AG04450 (cell line): Measurements from ENCODE around the gene KHDC1. TPM values are rescaled to one million over a fixed set of nuclear protein-coding genes. Genes with fewer than 3 reads are reported as not detected.
"Not testable (repeated sequence)": the region's sequence is repeated elsewhere in the genome, so short reads cannot be mapped to it uniquely, and the experiment has no call there.

ENCODE experiments used
- CTCF ChIA-PET: fragments of 300-600, 350-600 bp; formaldehyde crosslinking; extraction: SDS; loops from one replicate; lab custom pipeline; 2022; ENCODE audit warnings: antibody characterized with exemption, inconsistent platforms; lab: Charles Lee
- POLR2A ChIA-PET: fragments of 350-600 bp; formaldehyde crosslinking; extraction: SDS; loops from one replicate; lab custom pipeline; 2021; ENCODE audit warnings: antibody characterized with exemption, inconsistent platforms; lab: Yijun Ruan, JAX
- DNase-seq: peaks from one replicate; pipeline ENCODE4 v3.0.0-alpha.2; 2011; ENCODE audit warnings: low read depth, low spot score
- H3K27ac ChIP-seq: one replicate; pipeline ENCODE4 v1.5.1; 2012; ENCODE audit warnings: low read depth, low read length, control low read depth
- H3K27me3 ChIP-seq: one replicate; pipeline ENCODE4 v1.6.0; 2012; ENCODE audit warnings: low read length; ENCODE audit not compliant: control insufficient read depth, insufficient read depth
- H3K4me3 ChIP-seq: 2 replicates; pipeline ENCODE4 v1.5.1; 2011; ENCODE audit warnings: mild to moderate bottlenecking, low read depth, low read length, control low read depth
- H3K9me3 ChIP-seq: 2 replicates; pipeline ENCODE4 v1.5.1; 2012; ENCODE audit warnings: low read length; ENCODE audit not compliant: control insufficient read depth, insufficient read depth
- CTCF ChIP-seq: IDR thresholded peaks from 2 replicates; pipeline ENCODE4 v1.5.1; 2011; ENCODE audit warnings: low read depth, low read length, control low read depth, inconsistent platforms
- polyA minus RNA-seq: library from RNA; depleted of rRNA, polyadenylated mRNA; stranded (reverse); fragments of >200 nt; gene quantifications from 2 replicates; pipeline ENCODE4 v1.2.3, GENCODE V29; 2011; rRNA and poly(A)+ RNA removed
- polyA plus RNA-seq: library from polyadenylated mRNA; depleted of rRNA; stranded (reverse); fragments of >200 nt; gene quantifications from 2 replicates; pipeline ENCODE4 v1.2.3, GENCODE V29; 2011; rRNA removed

Gene KHDC1
- polyA plus RNA-seq (5.9 and 6.5 TPM in 2 replicates), polyA minus RNA-seq (4.6 and 7.8 TPM in 2 replicates)

GRCh38 chr6:73262671-73263569, at the start of gene KHDC1:
Gene KHDC1, minus strand, starts transcription at chr6:73263196. Its CDS starts 20,679 bp downstream, at chr6:73242517.
- Histone ChIP-seq H3K27ac (peak within 1 kb of the TSS; percentile 52), H3K4me3 (peak within 1 kb of the TSS; percentile 84), H3K27me3 (no peaks in the 10 kb centered on the region), H3K9me3 (no peaks in the 10 kb centered on the region; the same call in 1 of the 2 replicates)
- no peak; the same call in 1 of the 2 replicates for TF ChIP-seq CTCF
- ChIA-PET CTCF (interaction anchor here (0.7 to 1.4 kb wide), 3 partner anchors 19 to 63 kb away, joined by 3 to 4 read pairs (median 3); no protein-coding TSS in a partner anchor), POLR2A (no interaction called here)
- DNase-seq, result peak; percentile 7

GRCh38 chr6:73310503-73310845, 47.5 kb upstream of the KHDC1 start:
- DNase-seq, POLR2A ChIA-PET, CTCF ChIA-PET, H3K27me3 ChIP-seq, H3K27ac ChIP-seq: not testable (repeated sequence)
- Histone ChIP-seq H3K9me3 (peaks cover 13% of the 10 kb centered on the region; the same call in 1 of the 2 replicates), H3K4me3 (peak overlapping the region; percentile 90)

GRCh38 chr6:73309785-73310502, 46.9 kb upstream of the KHDC1 start:
- Histone ChIP-seq H3K27ac (peak overlapping the region; percentile 73), H3K27me3 (no peaks in the 10 kb centered on the region), H3K9me3 (peaks cover 11% of the 10 kb centered on the region; the same call in 1 of the 2 replicates), H3K4me3 (peak overlapping the region; percentile 90)
- TF ChIP-seq CTCF, result peak; percentile 74
- ChIA-PET POLR2A (interaction anchor here (0.6 to 1.0 kb wide), 2 partner anchors 17 to 344 kb away, joined by 3 to 4 read pairs; partner anchors contain the start of gene SLC17A5), CTCF (interaction anchor here (0.7 to 2.0 kb wide), 8 partner anchors 11 to 693 kb away, joined by 3 to 9 read pairs (median 4); no protein-coding TSS in a partner anchor)
- DNase-seq, result no peak

- H3K27me3 ChIP-seq, result no peaks in the 10 kb centered on the region
- POLR2A ChIA-PET, result interaction anchor here (0.6 to 1.0 kb wide), 3 partner anchors 17 to 345 kb away, joined by 3 to 8 read pairs (median 4); partner anchors contain the start of gene SLC17A5
- peak overlapping the region; percentile 73 for H3K27ac ChIP-seq
- CTCF ChIA-PET, result interaction anchor here (0.7 to 2.0 kb wide), 8 partner anchors 10 to 693 kb away, joined by 3 to 9 read pairs (median 4); no protein-coding TSS in a partner anchor
- TF ChIP-seq CTCF, result no peak
- no peak for DNase-seq
- peak overlapping the region; percentile 90 for H3K4me3 ChIP-seq
- peaks cover 6% of the 10 kb centered on the region; the same call in 1 of the 2 replicates for H3K9me3 ChIP-seq
Observed at GRCh38 chr6:73309535-73309784, 46.5 kb upstream of the KHDC1 start.
